ENCODE results near the gene YIPF7. TPM values are rescaled to one million over a fixed set of nuclear protein-coding genes. Genes with fewer than 3 reads are reported as not detected.

YIPF7 gene
- total and polyA plus RNA-seq, 2 experiments from 2014 or later, result not detected

GRCh38 chr4:44623676-44624075, 27.7 kb downstream of the YIPF7 start:
- Histone ChIP-seq H3K79me2 (ENCODE audit: insufficient read depth) (no peaks in the 10 kb centered on the region), H3K4me3 (no peak overlapping the region), H2AFZ (no peak overlapping the region), H3K9ac (no peak overlapping the region), H3K9me3 (ENCODE audit: low read depth) (no peaks in the 10 kb centered on the region), H3K27ac (no peak overlapping the region), H3K4me2 (ENCODE audit: unreplicated experiment) (no peak overlapping the region), H3K27me3 (replicated peaks; ENCODE audit: insufficient read depth) (no peaks in the 10 kb centered on the region; the same call in 1 of the 2 replicates), H3K9me2 (ENCODE audit: insufficient read depth) (no peaks in the 10 kb centered on the region), H4K20me1 (ENCODE audit: insufficient read depth) (no peaks in the 10 kb centered on the region), H3F3A (ENCODE audit: insufficient read depth) (no peaks in the 10 kb centered on the region), H3K36me3 (ENCODE audit: low read depth) (no peaks in the 10 kb centered on the region), H3K4me1 (ENCODE audit: insufficient read depth) (no peaks in the 10 kb centered on the region)
- WGBS, 2 experiments (ENCODE audit: low coverage in 1 of 2, low lambda C conversion rate in 2 of 2, missing lambda C conversion rate in 2 of 2), result 2 to 4% methylated on average over 1 of the region's 1 CpG
- no peak for TF ChIP-seq EZH2phosphoT487 (IDR thresholded peaks at IDR 0.05; ENCODE audit: insufficient read depth, low read depth)
- no peak for TF ChIP-seq EZH2 (IDR thresholded peaks at IDR 0.05; ENCODE audit: insufficient read depth, poor library complexity, severe bottlenecking)
- DNase-seq, result no peak
- in situ Hi-C loops (cut with MboI), result loop anchor here (25.0 kb wide), 1 partner anchor 1611 kb away; no protein-coding TSS in a partner anchor

- H2AFZ ChIP-seq, result no peak overlapping the region
- in situ Hi-C loops (cut with MboI), result loop anchor here (25.0 kb wide), 1 partner anchor 1604 kb away; no protein-coding TSS in a partner anchor
- no peaks in the 10 kb centered on the region for H3K4me1 ChIP-seq (ENCODE audit: insufficient read depth)
- H3K9me3 ChIP-seq (ENCODE audit: low read depth), result no peaks in the 10 kb centered on the region
- TF ChIP-seq EZH2 (IDR thresholded peaks at IDR 0.05; ENCODE audit: insufficient read depth, poor library complexity, severe bottlenecking), result no peak
- TF ChIP-seq EZH2phosphoT487 (IDR thresholded peaks at IDR 0.05; ENCODE audit: insufficient read depth, low read depth), result no peak
- no peak overlapping the region for H3K4me2 ChIP-seq (ENCODE audit: unreplicated experiment)
- H3K4me3 ChIP-seq, result no peak overlapping the region
- no peak overlapping the region for H3K9ac ChIP-seq
- no peaks in the 10 kb centered on the region for H3K36me3 ChIP-seq (ENCODE audit: low read depth)
- no peak for DNase-seq
- H3F3A ChIP-seq (ENCODE audit: insufficient read depth), result no peaks in the 10 kb centered on the region
- 20 to 22% methylated on average over 1 of the region's 1 CpG for WGBS, 2 experiments (ENCODE audit: low coverage in 1 of 2, low lambda C conversion rate in 2 of 2, missing lambda C conversion rate in 2 of 2)
- H3K27me3 ChIP-seq (replicated peaks; ENCODE audit: insufficient read depth), result no peaks in the 10 kb centered on the region
- no peaks in the 10 kb centered on the region for H3K9me2 ChIP-seq (ENCODE audit: insufficient read depth)
- H3K79me2 ChIP-seq (ENCODE audit: insufficient read depth), result no peaks in the 10 kb centered on the region
- H4K20me1 ChIP-seq (ENCODE audit: insufficient read depth), result no peaks in the 10 kb centered on the region
- no peak overlapping the region for H3K27ac ChIP-seq
Measured at GRCh38 chr4:44616621-44617020, 34.8 kb downstream of the YIPF7 start.

GRCh38 chr4:44583393-44583792, 68.0 kb downstream of the YIPF7 start:
- WGBS, 2 experiments (ENCODE audit: low coverage in 1 of 2, low lambda C conversion rate in 2 of 2, missing lambda C conversion rate in 2 of 2), result 23 to 32% methylated on average over 3 of the region's 3 CpGs
- in situ Hi-C loops (cut with MboI), result no loop called here
- TF ChIP-seq EZH2 (IDR thresholded peaks at IDR 0.05; ENCODE audit: insufficient read depth, poor library complexity, severe bottlenecking), result no peak
- TF ChIP-seq EZH2phosphoT487 (IDR thresholded peaks at IDR 0.05; ENCODE audit: insufficient read depth, low read depth), result no peak
- peak; percentile 1 for DNase-seq
- Histone ChIP-seq H3F3A (ENCODE audit: insufficient read depth) (no peaks in the 10 kb centered on the region), H3K9me3 (ENCODE audit: low read depth) (no peaks in the 10 kb centered on the region), H2AFZ (no peak overlapping the region), H3K27me3 (replicated peaks; ENCODE audit: insufficient read depth) (no peaks in the 10 kb centered on the region), H3K9me2 (ENCODE audit: insufficient read depth) (no peaks in the 10 kb centered on the region), H3K27ac (no peak overlapping the region), H3K79me2 (ENCODE audit: insufficient read depth) (no peaks in the 10 kb centered on the region), H4K20me1 (ENCODE audit: insufficient read depth) (no peaks in the 10 kb centered on the region), H3K4me1 (ENCODE audit: insufficient read depth) (no peaks in the 10 kb centered on the region), H3K4me3 (no peak overlapping the region), H3K36me3 (ENCODE audit: low read depth) (no peaks in the 10 kb centered on the region), H3K9ac (no peak overlapping the region), H3K4me2 (ENCODE audit: unreplicated experiment) (no peak overlapping the region)

- no peak overlapping the region for H3K4me2 ChIP-seq (ENCODE audit: unreplicated experiment)
- no peak for DNase-seq
- H3K9me3 ChIP-seq (ENCODE audit: low read depth), result no peaks in the 10 kb centered on the region
- no peaks in the 10 kb centered on the region for H3K9me2 ChIP-seq (ENCODE audit: insufficient read depth)
- no peak overlapping the region for H3K4me3 ChIP-seq
- H3K79me2 ChIP-seq (ENCODE audit: insufficient read depth), result no peaks in the 10 kb centered on the region
- no peaks in the 10 kb centered on the region for H3K27me3 ChIP-seq (replicated peaks; ENCODE audit: insufficient read depth)
- H3K27ac ChIP-seq, result no peak overlapping the region
- in situ Hi-C loops (cut with MboI), result no loop called here
- no peaks in the 10 kb centered on the region for H4K20me1 ChIP-seq (ENCODE audit: insufficient read depth)
- no peaks in the 10 kb centered on the region for H3K4me1 ChIP-seq (ENCODE audit: insufficient read depth)
- H3F3A ChIP-seq (ENCODE audit: insufficient read depth), result no peaks in the 10 kb centered on the region
- no peaks in the 10 kb centered on the region for H3K36me3 ChIP-seq (ENCODE audit: low read depth)
- no peak for TF ChIP-seq EZH2phosphoT487 (IDR thresholded peaks at IDR 0.05; ENCODE audit: insufficient read depth, low read depth)
- TF ChIP-seq EZH2 (IDR thresholded peaks at IDR 0.05; ENCODE audit: insufficient read depth, poor library complexity, severe bottlenecking), result no peak
- H3K9ac ChIP-seq, result no peak overlapping the region
- H2AFZ ChIP-seq, result no peak overlapping the region
Measured at GRCh38 chr4:44580231-44580630, 71.2 kb downstream of the YIPF7 start.

- no peaks in the 10 kb centered on the region for H3F3A ChIP-seq (ENCODE audit: insufficient read depth)
- 6 to 15% methylated on average over 1 of the region's 1 CpG for WGBS, 2 experiments (ENCODE audit: low coverage in 1 of 2, low lambda C conversion rate in 2 of 2, missing lambda C conversion rate in 2 of 2)
- no peak for TF ChIP-seq EZH2 (IDR thresholded peaks at IDR 0.05; ENCODE audit: insufficient read depth, poor library complexity, severe bottlenecking)
- TF ChIP-seq EZH2phosphoT487 (IDR thresholded peaks at IDR 0.05; ENCODE audit: insufficient read depth, low read depth), result no peak
- no peaks in the 10 kb centered on the region for H3K9me3 ChIP-seq (ENCODE audit: low read depth)
- no peak overlapping the region for H3K4me2 ChIP-seq (ENCODE audit: unreplicated experiment)
- H2AFZ ChIP-seq, result no peak overlapping the region
- no peak for DNase-seq
- no peaks in the 10 kb centered on the region for H4K20me1 ChIP-seq (ENCODE audit: insufficient read depth)
- H3K4me3 ChIP-seq, result no peak overlapping the region
- H3K9me2 ChIP-seq (ENCODE audit: insufficient read depth), result no peaks in the 10 kb centered on the region
- in situ Hi-C loops (cut with MboI), result no loop called here
- no peaks in the 10 kb centered on the region for H3K27me3 ChIP-seq (replicated peaks; ENCODE audit: insufficient read depth)
- H3K27ac ChIP-seq, result no peak overlapping the region
- H3K79me2 ChIP-seq (ENCODE audit: insufficient read depth), result no peaks in the 10 kb centered on the region
- no peak overlapping the region for H3K9ac ChIP-seq
- no peaks in the 10 kb centered on the region for H3K4me1 ChIP-seq (ENCODE audit: insufficient read depth)
- H3K36me3 ChIP-seq (ENCODE audit: low read depth), result no peaks in the 10 kb centered on the region
Measured at GRCh38 chr4:44578954-44579353, 72.5 kb downstream of the YIPF7 start.

Other genes with a start within 250 kb of the YIPF7 start
- gene KCTD8, start 202.8 kb downstream of the YIPF7 start, total RNA-seq (2014; rRNA removed; shearing (Covaris generic)), result not detected in 2 replicates
- gene KCTD8, start 202.8 kb downstream of the YIPF7 start, polyA plus RNA-seq (2016; fragmentation: Nextera tagmentation; extraction: Ambion mirVana), result not detected in 2 replicates
- 12.3 and 18.2 TPM in 2 replicates for gene GUF1, start 26.8 kb upstream of the YIPF7 start, total RNA-seq (2014; rRNA removed; shearing (Covaris generic))
- gene GUF1, start 26.8 kb upstream of the YIPF7 start, polyA plus RNA-seq (2016; fragmentation: Nextera tagmentation; extraction: Ambion mirVana), result 12.5 and 12.7 TPM in 2 replicates
- gene GNPDA2, start 74.9 kb upstream of the YIPF7 start, total RNA-seq (2014; rRNA removed; shearing (Covaris generic)), result 31.8 and 44.1 TPM in 2 replicates
- 38.0 and 40.7 TPM in 2 replicates for gene GNPDA2, start 74.9 kb upstream of the YIPF7 start, polyA plus RNA-seq (2016; fragmentation: Nextera tagmentation; extraction: Ambion mirVana)